Body of pancreas (tissue), 4 donors: ENCODE measurements around the gene TENT5C.

Experiments
- CTCF ChIP-seq, 7 experiments: fragments of 450-650 bp in 4 of 7; fragments of 200-600 bp in 3 of 7; sonication (generic) in 3 of 7; IDR thresholded peaks; one replicate each; pipeline ENCODE4 v1.5.1; 2016 to 2019; ENCODE audit warnings: antibody characterized with exemption in 7 of 7
- POLR2A ChIP-seq, 3 donors: fragments of 450-650 bp; IDR thresholded peaks; one replicate each; pipeline ENCODE4 v1.6.1; 2016; ENCODE audit warnings: antibody characterized with exemption in 3 of 3, mild to moderate bottlenecking in 2 of 3

DNA sequence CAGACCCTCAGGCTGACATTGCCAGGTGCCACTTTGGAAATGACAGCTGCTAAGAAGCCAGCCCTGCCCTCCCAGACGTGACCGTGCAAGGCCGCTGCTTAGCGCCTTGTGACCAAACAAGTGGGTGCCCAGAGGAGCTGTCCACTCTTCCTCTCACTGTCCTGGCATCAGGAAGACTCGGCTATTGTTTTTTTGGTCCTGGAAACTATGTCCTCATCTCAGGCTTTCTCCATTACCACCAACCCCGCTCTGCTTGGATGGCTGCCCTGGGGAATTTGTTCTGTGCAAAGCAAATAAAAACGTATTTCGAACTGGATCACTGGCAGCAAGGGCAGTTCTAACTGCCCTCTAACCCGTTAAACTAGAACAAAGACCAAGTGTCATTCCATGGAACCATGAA is 13.7 kb upstream of the TENT5C start:
- no peak for TF ChIP-seq CTCF (IDR thresholded peaks at IDR 0.05)
- TF ChIP-seq POLR2A (IDR thresholded peaks at IDR 0.05), result no peak
